ENCODE measurements around the gene RBFOX2.
A peak's percentile ranks its signal among the peaks of the same experiment; 100 is the strongest.
"Not testable (repeated sequence)": the region's sequence is repeated elsewhere in the genome, so short reads cannot be mapped to it uniquely, and the experiment has no call there.

RBFOX2 gene

DNA sequence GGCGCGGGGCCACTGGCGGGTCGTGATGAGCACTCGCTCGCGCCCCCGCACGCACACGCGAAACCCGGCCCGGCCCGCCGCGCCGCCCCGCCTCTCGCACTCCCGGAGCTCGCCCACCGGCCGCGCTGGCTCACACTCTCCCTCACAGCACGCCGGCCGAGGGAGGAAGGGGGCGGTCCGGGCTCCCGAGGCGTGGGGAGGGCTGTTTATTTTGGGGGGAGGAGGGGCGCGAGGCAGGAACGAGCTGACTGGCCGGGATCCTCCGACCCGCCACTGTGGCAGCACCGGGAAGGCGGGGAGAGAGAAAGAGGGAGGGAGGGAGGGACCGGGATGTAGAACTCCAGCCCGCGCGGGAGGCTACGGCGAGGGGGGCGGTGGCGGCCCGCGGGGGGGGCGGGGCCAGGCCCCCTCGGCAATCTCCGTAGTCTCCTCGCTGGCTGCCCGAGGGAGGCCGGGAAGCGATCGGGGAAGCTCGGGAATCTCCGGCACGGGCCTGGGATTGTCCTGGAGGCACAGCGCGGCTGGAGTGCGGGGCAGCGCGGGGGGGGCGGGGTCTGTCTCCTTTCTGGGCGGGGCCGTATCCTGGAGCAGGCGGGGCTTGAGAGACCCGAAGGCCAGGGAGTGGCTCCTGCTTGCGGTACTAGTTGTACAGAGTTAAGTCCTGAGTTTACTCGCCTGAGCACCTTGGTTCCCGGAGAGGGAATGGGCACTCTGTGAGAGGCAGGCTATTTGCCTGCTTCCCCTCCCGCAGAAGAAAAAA, at the start of gene RBFOX2:
RBFOX2 (minus strand) TSS at position 179 of the 760 bp plus-strand sequence. CDS start 399 bp downstream, outside the sequence.
- peaks cover 3% of the 10 kb centered on the region for H3K4me1 ChIP-seq (ENCODE audit: insufficient read depth, poor library complexity, severe bottlenecking)
- DNase-seq (ENCODE audit: low spot score) = peak; percentile 95
- TF ChIP-seq CTCF (IDR thresholded peaks at IDR 0.05; ENCODE audit: poor library complexity, severe bottlenecking) = no peak
- H3K27me3 ChIP-seq (ENCODE audit: insufficient read depth, poor library complexity, severe bottlenecking) = no peaks in the 10 kb centered on the region
- ATAC-seq (ENCODE audit: low read depth) = peak; percentile 84
- peak within 1 kb of the TSS; percentile 67 for H3K27ac ChIP-seq (ENCODE audit: poor library complexity, severe bottlenecking)
- H3K9me3 ChIP-seq (ENCODE audit: severe bottlenecking) = no peaks in the 10 kb centered on the region
- H3K4me3 ChIP-seq (ENCODE audit: severe bottlenecking) = peak within 1 kb of the TSS; percentile 100
- peaks cover 9% of the 10 kb centered on the region for H3K36me3 ChIP-seq (ENCODE audit: low read depth)

DNA sequence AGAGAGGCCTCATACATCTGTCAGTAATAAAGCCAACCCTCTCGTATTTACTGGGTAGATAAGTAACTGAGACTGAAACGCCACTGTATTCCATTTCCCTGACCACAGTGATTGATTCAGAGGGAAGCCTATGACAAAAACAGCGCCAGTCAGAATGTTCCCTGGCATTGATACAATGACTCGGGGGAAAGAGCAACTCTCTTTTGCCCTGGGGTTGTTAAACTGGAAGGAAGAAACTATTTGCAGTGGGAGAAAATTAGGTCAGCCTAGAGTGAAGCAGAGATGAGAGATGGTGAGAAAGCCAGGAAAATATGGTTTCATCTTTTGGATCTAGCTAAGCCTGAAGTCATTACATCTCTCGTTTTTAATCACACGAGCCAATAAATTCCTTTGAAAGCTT, 48.6 kb upstream of the RBFOX2 start:
- ATAC-seq (ENCODE audit: low read depth) (no peak), DNase-seq (ENCODE audit: low spot score) (no peak)
- Histone ChIP-seq H3K36me3 (ENCODE audit: low read depth) (no peaks in the 10 kb centered on the region), H3K9me3 (ENCODE audit: severe bottlenecking) (no peaks in the 10 kb centered on the region), H3K27me3 (ENCODE audit: insufficient read depth, poor library complexity, severe bottlenecking) (no peaks in the 10 kb centered on the region), H3K4me3 (ENCODE audit: severe bottlenecking) (no peak overlapping the region), H3K4me1 (ENCODE audit: insufficient read depth, poor library complexity, severe bottlenecking) (no peaks in the 10 kb centered on the region), H3K27ac (ENCODE audit: poor library complexity, severe bottlenecking) (no peak overlapping the region)
- TF ChIP-seq CTCF (IDR thresholded peaks at IDR 0.05; ENCODE audit: poor library complexity, severe bottlenecking) = no peak

- no peaks in the 10 kb centered on the region for H3K27me3 ChIP-seq (ENCODE audit: insufficient read depth, poor library complexity, severe bottlenecking)
- no peak for ATAC-seq (ENCODE audit: low read depth)
- H3K27ac ChIP-seq (ENCODE audit: poor library complexity, severe bottlenecking) = no peak overlapping the region
- no peak overlapping the region for H3K4me3 ChIP-seq (ENCODE audit: severe bottlenecking)
- no peak for DNase-seq (ENCODE audit: low spot score)
- H3K4me1 ChIP-seq (ENCODE audit: insufficient read depth, poor library complexity, severe bottlenecking) = no peaks in the 10 kb centered on the region
- no peaks in the 10 kb centered on the region for H3K9me3 ChIP-seq (ENCODE audit: severe bottlenecking)
- no peaks in the 10 kb centered on the region for H3K36me3 ChIP-seq (ENCODE audit: low read depth)
- no peak for TF ChIP-seq CTCF (IDR thresholded peaks at IDR 0.05; ENCODE audit: poor library complexity, severe bottlenecking)
Observed at GRCh38 chr22:36075724-36076123, 47.1 kb upstream of the RBFOX2 start.

- TF ChIP-seq CTCF (IDR thresholded peaks at IDR 0.05; ENCODE audit: poor library complexity, severe bottlenecking) = no peak
- DNase-seq (ENCODE audit: low spot score) = no peak
- no peaks in the 10 kb centered on the region for H3K36me3 ChIP-seq (ENCODE audit: low read depth)
Observed at GRCh38 chr22:36075230-36075629, 46.6 kb upstream of the RBFOX2 start.

DNA sequence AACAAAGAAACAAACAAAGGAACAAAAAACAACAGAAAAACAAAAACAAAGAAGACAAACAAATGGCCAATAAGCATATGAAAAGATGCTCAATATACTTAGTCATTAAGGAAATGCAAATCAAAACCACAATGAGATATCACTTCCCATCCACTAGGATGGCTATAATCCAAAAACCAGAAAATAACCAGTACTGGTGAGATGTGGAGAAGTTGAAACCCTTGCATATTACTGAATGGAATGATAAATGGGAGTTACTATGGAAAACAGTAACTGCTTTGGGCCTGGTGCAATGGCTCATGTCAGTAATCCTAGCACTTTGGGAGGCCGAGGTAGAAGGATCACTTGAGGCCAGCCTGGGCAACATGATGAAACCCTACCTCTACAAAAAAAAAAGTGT, 44.9 kb upstream of the RBFOX2 start:
- TF ChIP-seq CTCF (IDR thresholded peaks at IDR 0.05; ENCODE audit: poor library complexity, severe bottlenecking) = no peak
- H3K27ac ChIP-seq (ENCODE audit: poor library complexity, severe bottlenecking) = no peak overlapping the region
- H3K27me3 ChIP-seq (ENCODE audit: insufficient read depth, poor library complexity, severe bottlenecking) = no peaks in the 10 kb centered on the region
- H3K4me1 ChIP-seq (ENCODE audit: insufficient read depth, poor library complexity, severe bottlenecking) = no peaks in the 10 kb centered on the region
- no peak overlapping the region for H3K4me3 ChIP-seq (ENCODE audit: severe bottlenecking)
- ATAC-seq (ENCODE audit: low read depth) (no peak), DNase-seq (ENCODE audit: low spot score) (no peak)
- no peaks in the 10 kb centered on the region for H3K36me3 ChIP-seq (ENCODE audit: low read depth)
- H3K9me3 ChIP-seq (ENCODE audit: severe bottlenecking) = no peaks in the 10 kb centered on the region

More at GRCh38 chr22:36075230-36075629, 46.6 kb upstream of the RBFOX2 start:
- no peaks in the 10 kb centered on the region for H3K9me3 ChIP-seq (ENCODE audit: severe bottlenecking)
- no peaks in the 10 kb centered on the region for H3K27me3 ChIP-seq (ENCODE audit: insufficient read depth, poor library complexity, severe bottlenecking)
- H3K4me3 ChIP-seq (ENCODE audit: severe bottlenecking) = no peak overlapping the region
- H3K27ac ChIP-seq (ENCODE audit: poor library complexity, severe bottlenecking) = no peak overlapping the region
- ATAC-seq (ENCODE audit: low read depth) = no peak
- no peaks in the 10 kb centered on the region for H3K4me1 ChIP-seq (ENCODE audit: insufficient read depth, poor library complexity, severe bottlenecking)

GRCh38 chr22:36070645-36071044, 42.0 kb upstream of the RBFOX2 start:
- not testable (repeated sequence) for H3K27me3 ChIP-seq (ENCODE audit: insufficient read depth, poor library complexity, severe bottlenecking); H3K27ac ChIP-seq (ENCODE audit: poor library complexity, severe bottlenecking); H3K4me1 ChIP-seq (ENCODE audit: insufficient read depth, poor library complexity, severe bottlenecking); DNase-seq (ENCODE audit: low spot score); ATAC-seq (ENCODE audit: low read depth); H3K4me3 ChIP-seq (ENCODE audit: severe bottlenecking); H3K36me3 ChIP-seq (ENCODE audit: low read depth); H3K9me3 ChIP-seq (ENCODE audit: severe bottlenecking)

Data from RWPE2 (cell line).